Activated CD4-positive, alpha-beta T cell treated with anti-CD3 and anti-CD28 coated beads, Interleukin-2, amount 50 U/mL, for 48 hours (primary cell): ENCODE measurements around the gene EPHB2.
"Not testable (repeated sequence)": the region's sequence is repeated elsewhere in the genome, so short reads cannot be mapped to it uniquely, and the experiment has no call there.

ENCODE experiments used
- DNase-seq, 2 experiments: peaks; one replicate each; pipeline ENCODE4 v3.0.0-alpha.2; 2020

Gene EPHB2

GRCh38 chr1:22920734-22921451, 210.3 kb downstream of the EPHB2 start:
- no peak for DNase-seq

GRCh38 chr1:22921452-22922126, 210.9 kb downstream of the EPHB2 start:
- DNase-seq: no peak

GRCh38 chr1:22922640-22923039, 212.0 kb downstream of the EPHB2 start:
- DNase-seq: no peak

- no peak for DNase-seq
Measured at GRCh38 chr1:22925111-22925510, 214.5 kb downstream of the EPHB2 start.

GRCh38 chr1:22930240-22930912, 219.7 kb downstream of the EPHB2 start:
- DNase-seq: peak; percentile 37 to 54

GRCh38 chr1:22932803-22933470, 222.3 kb downstream of the EPHB2 start:
- DNase-seq: no peak

GRCh38 chr1:22935433-22935832, 224.8 kb downstream of the EPHB2 start:
- DNase-seq: no peak

GRCh38 chr1:22936681-22937080, 226.0 kb downstream of the EPHB2 start:
- no peak for DNase-seq

- DNase-seq: no peak
Measured at GRCh38 chr1:22941257-22941656, 230.6 kb downstream of the EPHB2 start.

GRCh38 chr1:22944346-22945055, 233.9 kb downstream of the EPHB2 start:
- DNase-seq: no peak

- DNase-seq: not testable (repeated sequence)
Measured at GRCh38 chr1:22945171-22945570, 234.5 kb downstream of the EPHB2 start.

- no peak for DNase-seq
Measured at GRCh38 chr1:22949822-22950331, 239.2 kb downstream of the EPHB2 start.

GRCh38 chr1:22951796-22952195, 241.2 kb downstream of the EPHB2 start:
- DNase-seq: no peak

- no peak for DNase-seq
Measured at GRCh38 chr1:22952694-22953056, 242.0 kb downstream of the EPHB2 start.

GRCh38 chr1:22953057-22953739, 242.6 kb downstream of the EPHB2 start:
- DNase-seq: no peak

- DNase-seq: no peak
Measured at GRCh38 chr1:22953740-22954141, 243.1 kb downstream of the EPHB2 start.

GRCh38 chr1:22955146-22955545, 244.5 kb downstream of the EPHB2 start:
- no peak for DNase-seq

GRCh38 chr1:22957066-22957465, 246.4 kb downstream of the EPHB2 start:
- DNase-seq: no peak

- DNase-seq: no peak
Measured at GRCh38 chr1:22958556-22958955, 247.9 kb downstream of the EPHB2 start.

GRCh38 chr1:22959545-22960360, 249.1 kb downstream of the EPHB2 start:
- no peak for DNase-seq

- no peak for DNase-seq
Measured at GRCh38 chr1:22962558-22962957, 251.9 kb downstream of the EPHB2 start.
